Aorta (tissue), 5 donors: ENCODE data around the gene OR2F2. TPM values are rescaled to one million over a fixed set of nuclear protein-coding genes. Genes with fewer than 3 reads are reported as not detected.

Experiments used
- ATAC-seq: fragments of 200-7000 bp; cut with Tn5 transposase; one replicate; pipeline ENCODE4 v1.9.1; 2022; ENCODE audit warnings: moderate library complexity; ENCODE audit not compliant: low FRiP score
- DNase-seq, 2 donors: peaks; one replicate each; pipeline ENCODE4 v3.0.0-alpha.2; 2020
- H3K27ac ChIP-seq, 2 donors: one replicate each; pipeline ENCODE4 v1.5.1; 2013; ENCODE audit warnings: low read length in 2 of 2, mild to moderate bottlenecking in 2 of 2, moderate library complexity in 2 of 2, control low read depth in 1 of 2, inconsistent platforms in 1 of 2, low read depth in 1 of 2
- H3K27me3 ChIP-seq, 2 donors: one replicate each; pipeline ENCODE4 v1.6.1; 2013; ENCODE audit warnings: control low read depth in 1 of 2, low read length in 1 of 2, mild to moderate bottlenecking in 1 of 2, moderate library complexity in 1 of 2; ENCODE audit not compliant: insufficient read depth in 2 of 2, control insufficient read depth in 1 of 2
- H3K36me3 ChIP-seq, 2 donors: one replicate each; pipeline ENCODE4 v1.6.1; 2013; ENCODE audit warnings: control low read depth in 1 of 2, low read length in 1 of 2, mild to moderate bottlenecking in 1 of 2; ENCODE audit not compliant: insufficient read depth in 2 of 2, control insufficient read depth in 1 of 2
- H3K4me1 ChIP-seq, 2 donors: one replicate each; pipeline ENCODE4 v1.6.1; 2013; ENCODE audit warnings: low read length in 2 of 2, control low read depth in 1 of 2, mild to moderate bottlenecking in 1 of 2, moderate library complexity in 1 of 2; ENCODE audit not compliant: insufficient read depth in 2 of 2, control insufficient read depth in 1 of 2
- H3K4me3 ChIP-seq, 2 donors: one replicate each; pipeline ENCODE4 v1.5.1; 2013; ENCODE audit warnings: low read length in 2 of 2, control low read depth in 1 of 2, mild to moderate bottlenecking in 1 of 2
- H3K9me3 ChIP-seq: one replicate; pipeline ENCODE4 v1.6.1; 2013; ENCODE audit warnings: mild to moderate bottlenecking, low read length; ENCODE audit not compliant: control insufficient read depth
- WGBS, 2 donors: extraction: QIAGEN DNeasy Blood & Tissue Kit; methylation state at CpG; one replicate each; pipeline ENCODE4 v1.1.7; 2013; 5-methylcytosine and 5-hydroxymethylcytosine counted together
- intact Hi-C, 2 donors: fragments of 100-400 bp; cut with DNase I; formaldehyde crosslinking; loops; one replicate each; pipeline versions ENCODE4 v1.14.2 to v1.15.0; 2022
- polyA plus RNA-seq, 2 donors: library from polyadenylated mRNA; stranded (reverse); fragments of 200-250 nt; gene quantifications; one replicate each; pipeline ENCODE4 v1.2.3, GENCODE V29; 2013
- total RNA-seq, 2 donors: library from RNA; stranded (reverse); fragmentation: NEBNext Ultra II Directional; extraction: Animal tissue kit (Norgen Biotek cat#: 25700); gene quantifications; one replicate each; pipeline ENCODE4 v1.2.1, GENCODE V29; 2021
- donor health status: healthy with polysubstance abuse.
- donor health status: Bipolar disorder and iron deficiency.
- donor health status: DM: no; HTN: no; CAD: no.
- donor health status: DM: no; HTN: no; CAD: no.
- donor health status: DM: yes; HTN: yes; CAD: no.

The OR2F2 gene
- total and polyA plus RNA-seq, 4 donors: not detected

GRCh38 chr7:143958781-143959180 is 23.7 kb downstream of the OR2F2 start:
- H3K4me1 ChIP-seq: peaks cover 0 to 2% of the 10 kb centered on the region in 2 donors
- no peak for ATAC-seq
- no peak overlapping the region for H3K27ac ChIP-seq
- 89 to 92% methylated on average over 3 of the region's 3 CpGs for WGBS, 2 donors
- no peak for DNase-seq
- intact Hi-C loops: no loop called here
- no peak overlapping the region for H3K4me3 ChIP-seq
- H3K36me3 ChIP-seq: no peaks in the 10 kb centered on the region
- no peaks in the 10 kb centered on the region for H3K27me3 ChIP-seq
- peaks cover 1% of the 10 kb centered on the region for H3K9me3 ChIP-seq

GRCh38 chr7:143960813-143961610 is 26.0 kb downstream of the OR2F2 start:
- Histone ChIP-seq H3K36me3 (no peaks in the 10 kb centered on the region), H3K4me1 (no peaks in the 10 kb centered on the region), H3K27me3 (no peaks in the 10 kb centered on the region), H3K9me3 (peaks cover 1% of the 10 kb centered on the region), H3K27ac (no peak overlapping the region), H3K4me3 (no peak overlapping the region)
- DNase-seq (no peak), ATAC-seq (no peak)
- 89% methylated on average over 5 of the region's 5 CpGs for WGBS, 2 donors
- intact Hi-C loops: loop anchor here in 1 of 2 donors (10.0 kb wide), 1 partner anchor 174 kb away; no protein-coding TSS in a partner anchor

- H3K27me3 ChIP-seq: no peaks in the 10 kb centered on the region
- H3K9me3 ChIP-seq: peaks cover 1% of the 10 kb centered on the region
- H3K4me1 ChIP-seq: no peaks in the 10 kb centered on the region
- H3K27ac ChIP-seq: no peak overlapping the region
- H3K4me3 ChIP-seq: no peak overlapping the region
- H3K36me3 ChIP-seq: no peaks in the 10 kb centered on the region
- DNase-seq (no peak), ATAC-seq (no peak)
- intact Hi-C loops: loop anchor here in 1 of 2 donors (10.0 kb wide), 1 partner anchor 170 kb away; no protein-coding TSS in a partner anchor
- WGBS, 2 donors: 4 to 7% methylated on average over 2 of the region's 2 CpGs
Measured at GRCh38 chr7:143965280-143965679, 30.2 kb downstream of the OR2F2 start.

- 83% methylated on average over 4 of the region's 4 CpGs for WGBS, 2 donors
- H3K9me3 ChIP-seq: peaks cover 1% of the 10 kb centered on the region
- no peaks in the 10 kb centered on the region for H3K27me3 ChIP-seq
- DNase-seq (no peak), ATAC-seq (no peak)
- no peak overlapping the region for H3K27ac ChIP-seq
- intact Hi-C loops: loop anchor here in 1 of 2 donors (10.0 kb wide), 1 partner anchor 167 kb away; no protein-coding TSS in a partner anchor
- H3K4me1 ChIP-seq: no peaks in the 10 kb centered on the region
- no peaks in the 10 kb centered on the region for H3K36me3 ChIP-seq
- H3K4me3 ChIP-seq: no peak overlapping the region
Measured at GRCh38 chr7:143967398-143967797, 32.4 kb downstream of the OR2F2 start.

GRCh38 chr7:143973870-143974416 is 38.9 kb downstream of the OR2F2 start:
- Histone ChIP-seq H3K27ac (no peak overlapping the region), H3K4me1 (no peaks in the 10 kb centered on the region), H3K4me3 (no peak overlapping the region), H3K36me3 (no peaks in the 10 kb centered on the region), H3K27me3 (no peaks in the 10 kb centered on the region), H3K9me3 (no peaks in the 10 kb centered on the region)
- DNase-seq: no peak
- ATAC-seq: no peak
- WGBS, 2 donors: 70 to 73% methylated on average over 4 of the region's 4 CpGs
- intact Hi-C loops: no loop called here

GRCh38 chr7:143974459-143974858 is 39.4 kb downstream of the OR2F2 start:
- intact Hi-C loops: no loop called here
- no peak for DNase-seq

GRCh38 chr7:143975617-143976016 is 40.6 kb downstream of the OR2F2 start:
- intact Hi-C loops: no loop called here
- no peak for DNase-seq
- peaks cover 0 to 1% of the 10 kb centered on the region in 2 donors for H3K4me1 ChIP-seq
- H3K27me3 ChIP-seq: no peaks in the 10 kb centered on the region
- H3K9me3 ChIP-seq: no peaks in the 10 kb centered on the region
- no peak overlapping the region for H3K4me3 ChIP-seq
- 54 to 70% methylated on average over 1 of the region's 1 CpG for WGBS, 2 donors
- H3K27ac ChIP-seq: no peak overlapping the region
- no peak for ATAC-seq
- H3K36me3 ChIP-seq: no peaks in the 10 kb centered on the region

More at GRCh38 chr7:143974459-143974858, 39.4 kb downstream of the OR2F2 start:
- 87% methylated on average over 4 of the region's 4 CpGs for WGBS, 2 donors
- Histone ChIP-seq H3K27me3 (no peaks in the 10 kb centered on the region), H3K4me1 (no peaks in the 10 kb centered on the region), H3K4me3 (no peak overlapping the region), H3K27ac (no peak overlapping the region), H3K9me3 (no peaks in the 10 kb centered on the region), H3K36me3 (no peaks in the 10 kb centered on the region)
- no peak for ATAC-seq

- Histone ChIP-seq H3K4me1 (peaks cover 0 to 1% of the 10 kb centered on the region in 2 donors), H3K27me3 (no peaks in the 10 kb centered on the region), H3K4me3 (no peak overlapping the region), H3K9me3 (no peaks in the 10 kb centered on the region), H3K36me3 (no peaks in the 10 kb centered on the region), H3K27ac (no peak overlapping the region)
- no peak for DNase-seq
- 90 to 91% methylated on average over 2 of the region's 2 CpGs for WGBS, 2 donors
- ATAC-seq: no peak
- intact Hi-C loops: no loop called here
Measured at GRCh38 chr7:143978585-143978984, 43.6 kb downstream of the OR2F2 start.

- Histone ChIP-seq H3K27me3 (no peaks in the 10 kb centered on the region), H3K4me1 (peaks cover 0 to 1% of the 10 kb centered on the region in 2 donors), H3K27ac (no peak overlapping the region), H3K36me3 (no peaks in the 10 kb centered on the region), H3K4me3 (no peak overlapping the region), H3K9me3 (no peaks in the 10 kb centered on the region)
- intact Hi-C loops: no loop called here
- ATAC-seq (no peak), DNase-seq (no peak)
- WGBS, 2 donors: 58 to 72% methylated on average over 1 of the region's 1 CpG
Measured at GRCh38 chr7:143979359-143979758, 44.3 kb downstream of the OR2F2 start.
